Activated naive CD4-positive, alpha-beta T cell treated with anti-CD3 and anti-CD28 coated beads, Interleukin-2, amount 50 U/mL, for 72 hours (primary cell): ENCODE data around the gene ISLR. TPM values are rescaled to one million over a fixed set of nuclear protein-coding genes. Genes with fewer than 3 reads are reported as not detected.

Experiments used
- ATAC-seq, 2 donors: fragments of 150-1000 bp; cut with Tn5 transposase; 2 replicates each; pipeline ENCODE4 v1.10.0; 2021; ENCODE audit warnings: mild to moderate bottlenecking in 2 of 2, moderate library complexity in 2 of 2
- DNase-seq, 2 donors: peaks; one replicate each; pipeline ENCODE4 v3.0.0; 2021 to 2022; ENCODE audit warnings: low spot score in 2 of 2
- H3K27ac Mint-ChIP-seq, 2 donors: one replicate each; pipeline ENCODE4 v1.8.0; 2022; ENCODE audit warnings: mild to moderate bottlenecking in 2 of 2, mixed read lengths in 2 of 2
- H3K36me3 Mint-ChIP-seq, 2 donors: one replicate each; pipeline ENCODE4 v1.8.0; 2022; ENCODE audit warnings: mixed read lengths in 2 of 2
- H3K9me3 Mint-ChIP-seq, 2 donors: one replicate each; pipeline ENCODE4 v1.8.0; 2022; ENCODE audit warnings: mixed read lengths in 2 of 2
- total RNA-seq, 2 donors: library from RNA; stranded (reverse); gene quantifications; one replicate each; pipeline ENCODE4 v1.2.3, GENCODE V29; 2022

The ISLR gene
- total RNA-seq, 2 donors from 2014 or later, result not detected

GRCh38 chr15:74179101-74179841 lies 5.8 kb downstream of the ISLR start:
- Mint-ChIP-seq H3K27ac (no peak overlapping the region), H3K9me3 (no peaks in the 10 kb centered on the region), H3K36me3 (no peaks in the 10 kb centered on the region)
- DNase-seq, result no peak
- ATAC-seq, result no peak

GRCh38 chr15:74179983-74180880 lies 6.7 kb downstream of the ISLR start:
- Mint-ChIP-seq H3K27ac (no peak overlapping the region), H3K36me3 (no peaks in the 10 kb centered on the region), H3K9me3 (no peaks in the 10 kb centered on the region)
- DNase-seq (no peak), ATAC-seq (no peak)

GRCh38 chr15:74180881-74181602 lies 7.5 kb downstream of the ISLR start:
- Mint-ChIP-seq H3K36me3 (no peaks in the 10 kb centered on the region), H3K9me3 (no peaks in the 10 kb centered on the region), H3K27ac (no peak overlapping the region)
- DNase-seq, result no peak
- ATAC-seq, result no peak

- ATAC-seq (no peak), DNase-seq (no peak)
- no peaks in the 10 kb centered on the region for H3K36me3 Mint-ChIP-seq
- H3K9me3 Mint-ChIP-seq, result no peaks in the 10 kb centered on the region
- H3K27ac Mint-ChIP-seq, result no peak overlapping the region
Observed at GRCh38 chr15:74182131-74182530, 8.6 kb downstream of the ISLR start.

GRCh38 chr15:74184582-74185091 lies 11.1 kb downstream of the ISLR start:
- ATAC-seq (peak; percentile 26 to 71), DNase-seq (no peak)
- Mint-ChIP-seq H3K36me3 (no peaks in the 10 kb centered on the region), H3K27ac (no peak overlapping the region), H3K9me3 (no peaks in the 10 kb centered on the region)

GRCh38 chr15:74185710-74186348 lies 12.3 kb downstream of the ISLR start:
- DNase-seq, result no peak
- Mint-ChIP-seq H3K9me3 (no peaks in the 10 kb centered on the region), H3K36me3 (no peaks in the 10 kb centered on the region), H3K27ac (no peak overlapping the region)
- peak; percentile 34 to 37 for ATAC-seq

- no peak overlapping the region for H3K27ac Mint-ChIP-seq
- H3K36me3 Mint-ChIP-seq, result no peaks in the 10 kb centered on the region
- DNase-seq (no peak), ATAC-seq (no peak)
- H3K9me3 Mint-ChIP-seq, result no peaks in the 10 kb centered on the region
Observed at GRCh38 chr15:74188216-74188615, 14.7 kb downstream of the ISLR start.

- no peaks in the 10 kb centered on the region for H3K36me3 Mint-ChIP-seq
- H3K27ac Mint-ChIP-seq, result no peak overlapping the region
- ATAC-seq, result no peak
Observed at GRCh38 chr15:74191798-74192197, 18.3 kb downstream of the ISLR start.

GRCh38 chr15:74192751-74193150 lies 19.2 kb downstream of the ISLR start:
- Mint-ChIP-seq H3K27ac (no peak overlapping the region), H3K9me3 (no peaks in the 10 kb centered on the region), H3K36me3 (no peaks in the 10 kb centered on the region)
- ATAC-seq, result no peak
- DNase-seq, result no peak

More at GRCh38 chr15:74191798-74192197, 18.3 kb downstream of the ISLR start:
- no peaks in the 10 kb centered on the region for H3K9me3 Mint-ChIP-seq
- no peak for DNase-seq

- no peaks in the 10 kb centered on the region for H3K36me3 Mint-ChIP-seq
- no peak for DNase-seq
- no peak overlapping the region for H3K27ac Mint-ChIP-seq
- peak in 1 of 2 donors; percentile 13 for ATAC-seq
- no peaks in the 10 kb centered on the region for H3K9me3 Mint-ChIP-seq
Observed at GRCh38 chr15:74193299-74193718, 19.8 kb downstream of the ISLR start.

GRCh38 chr15:74193905-74194304 lies 20.4 kb downstream of the ISLR start:
- ATAC-seq (no peak), DNase-seq (no peak)
- Mint-ChIP-seq H3K36me3 (no peaks in the 10 kb centered on the region), H3K27ac (no peak overlapping the region), H3K9me3 (no peaks in the 10 kb centered on the region)

GRCh38 chr15:74194572-74195559 lies 21.4 kb downstream of the ISLR start:
- no peak overlapping the region for H3K27ac Mint-ChIP-seq
- H3K36me3 Mint-ChIP-seq, result no peaks in the 10 kb centered on the region
- ATAC-seq, result no peak
- no peak for DNase-seq
- no peaks in the 10 kb centered on the region for H3K9me3 Mint-ChIP-seq

GRCh38 chr15:74196175-74196574 lies 22.7 kb downstream of the ISLR start:
- H3K36me3 Mint-ChIP-seq, result no peaks in the 10 kb centered on the region
- no peaks in the 10 kb centered on the region for H3K9me3 Mint-ChIP-seq
- DNase-seq (no peak), ATAC-seq (no peak)
- no peak overlapping the region for H3K27ac Mint-ChIP-seq

GRCh38 chr15:74197176-74197965 lies 23.9 kb downstream of the ISLR start:
- Mint-ChIP-seq H3K9me3 (no peaks in the 10 kb centered on the region), H3K27ac (no peak overlapping the region), H3K36me3 (no peaks in the 10 kb centered on the region)
- ATAC-seq (no peak), DNase-seq (no peak)

GRCh38 chr15:74199297-74199652 lies 25.8 kb downstream of the ISLR start:
- H3K9me3 Mint-ChIP-seq, result no peaks in the 10 kb centered on the region
- DNase-seq (no peak), ATAC-seq (no peak)
- no peaks in the 10 kb centered on the region for H3K36me3 Mint-ChIP-seq
- no peak overlapping the region for H3K27ac Mint-ChIP-seq
